Panc1 (cell line): ENCODE measurements around the gene MBTPS1.

Experiments
- CTCF ChIP-seq: fragments of 450-650 bp; IDR thresholded peaks from 2 replicates; pipeline ENCODE4 v1.5.1; 2017; ENCODE audit warnings: mild to moderate bottlenecking
- POLR2AphosphoS5 ChIP-seq: IDR thresholded peaks from 2 replicates; pipeline ENCODE4 v1.6.1; 2012; ENCODE audit warnings: mild to moderate bottlenecking, low read depth, low read length, moderate library complexity
- SIN3A ChIP-seq: IDR thresholded peaks from 2 replicates; pipeline ENCODE4 v1.6.1; 2012; ENCODE audit warnings: low read depth, mild to moderate bottlenecking, low read length, moderate library complexity, borderline replicate concordance; ENCODE audit not compliant: insufficient read depth

- TF ChIP-seq CTCF, result no peak
- no peak for TF ChIP-seq SIN3A
- TF ChIP-seq POLR2AphosphoS5, result no peak
Observed at GRCh38 chr16:84139628-84140258, 23.0 kb upstream of the MBTPS1 start.
